GM12872 (cell line): Measurements from ENCODE around the gene TMEM63C.

Source experiments
- CTCF ChIP-seq: IDR thresholded peaks from 3 replicates; pipeline ENCODE4 v1.5.1; 2011; ENCODE audit warnings: low read depth, mild to moderate bottlenecking, low read length, moderate library complexity; ENCODE audit not compliant: insufficient read depth

The TMEM63C gene

GRCh38 chr14:77270361-77271112 is 88.9 kb downstream of the TMEM63C start:
- TF ChIP-seq CTCF: no peak

- no peak for TF ChIP-seq CTCF
These were observed 89.6 kb downstream of the TMEM63C start, which contains the start of gene NGB for GRCh38 chr14:77271113-77271710. Gene NGB, minus strand, starts transcription at chr14:77271206. Its CDS starts 269 bp downstream, at chr14:77270937.

GRCh38 chr14:77272261-77272660 is 90.7 kb downstream of the TMEM63C start:
- no peak for TF ChIP-seq CTCF

GRCh38 chr14:77273796-77274195 is 92.2 kb downstream of the TMEM63C start:
- TF ChIP-seq CTCF: no peak

- TF ChIP-seq CTCF: no peak
These were observed 93.5 kb downstream of the TMEM63C start for GRCh38 chr14:77275041-77275580.

- no peak for TF ChIP-seq CTCF
These were observed 94.0 kb downstream of the TMEM63C start for GRCh38 chr14:77275601-77276017.

GRCh38 chr14:77276295-77276935 is 94.8 kb downstream of the TMEM63C start:
- TF ChIP-seq CTCF: no peak
